RWPE1 (cell line): ENCODE measurements around the gene POLA1.

ENCODE experiments used
- CTCF ChIA-PET: fragments of 350-600 bp; sonication (Branson Sonifier 250); formaldehyde crosslinking; extraction: SDS; loops from one replicate; lab custom pipeline; 2021; lab: Yijun Ruan, JAX
- POLR2A ChIA-PET: fragments of 400-600 bp; formaldehyde crosslinking; extraction: SDS; loops from one replicate; lab custom pipeline; 2020; ENCODE audit warnings: antibody characterized with exemption; ENCODE audit not compliant: low non-redundant PET; lab: Yijun Ruan, JAX
- DNase-seq: peaks from one replicate; pipeline ENCODE4 v3.0.0; 2012; ENCODE audit warnings: low spot score
- H3K27ac ChIP-seq: fragments of 450-650 bp; 2 replicates; pipeline ENCODE4 v1.5.1; 2017
- CTCF ChIP-seq: fragments of 450-650 bp; conservative IDR thresholded peaks from 2 replicates; pipeline ENCODE4 v1.5.1; 2017; ENCODE audit warnings: low read depth, mild to moderate bottlenecking

POLA1 gene

DNA sequence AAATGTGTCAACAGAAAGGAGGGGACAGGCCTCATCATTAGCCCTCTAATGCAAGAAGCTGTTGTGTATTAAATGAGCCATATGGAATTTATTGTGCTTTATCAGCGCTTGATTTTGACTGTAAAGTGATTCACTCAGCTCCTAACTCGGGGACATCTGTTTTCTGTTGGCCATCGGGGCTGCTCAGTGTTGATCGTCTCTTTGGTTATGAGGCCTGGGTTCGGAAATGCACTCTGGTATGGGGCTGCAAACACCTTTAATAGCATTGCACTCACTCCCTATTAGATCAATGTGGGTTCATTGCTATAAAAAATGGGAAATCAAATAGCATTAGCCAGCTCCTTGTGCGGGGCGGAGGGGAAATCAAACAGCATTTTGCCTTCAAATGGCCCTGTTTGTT, 315.7 kb downstream of the POLA1 start:
- no peak for DNase-seq
- POLR2A ChIA-PET, result no interaction called here
- no peak overlapping the region for H3K27ac ChIP-seq
- TF ChIP-seq CTCF, result no peak
- CTCF ChIA-PET, result no interaction called here

GRCh38 chrX:25010784-25011588, 317.3 kb downstream of the POLA1 start:
- ChIA-PET POLR2A (no interaction called here), CTCF (no interaction called here)
- TF ChIP-seq CTCF, result no peak
- no peak overlapping the region for H3K27ac ChIP-seq
- DNase-seq, result no peak

DNA sequence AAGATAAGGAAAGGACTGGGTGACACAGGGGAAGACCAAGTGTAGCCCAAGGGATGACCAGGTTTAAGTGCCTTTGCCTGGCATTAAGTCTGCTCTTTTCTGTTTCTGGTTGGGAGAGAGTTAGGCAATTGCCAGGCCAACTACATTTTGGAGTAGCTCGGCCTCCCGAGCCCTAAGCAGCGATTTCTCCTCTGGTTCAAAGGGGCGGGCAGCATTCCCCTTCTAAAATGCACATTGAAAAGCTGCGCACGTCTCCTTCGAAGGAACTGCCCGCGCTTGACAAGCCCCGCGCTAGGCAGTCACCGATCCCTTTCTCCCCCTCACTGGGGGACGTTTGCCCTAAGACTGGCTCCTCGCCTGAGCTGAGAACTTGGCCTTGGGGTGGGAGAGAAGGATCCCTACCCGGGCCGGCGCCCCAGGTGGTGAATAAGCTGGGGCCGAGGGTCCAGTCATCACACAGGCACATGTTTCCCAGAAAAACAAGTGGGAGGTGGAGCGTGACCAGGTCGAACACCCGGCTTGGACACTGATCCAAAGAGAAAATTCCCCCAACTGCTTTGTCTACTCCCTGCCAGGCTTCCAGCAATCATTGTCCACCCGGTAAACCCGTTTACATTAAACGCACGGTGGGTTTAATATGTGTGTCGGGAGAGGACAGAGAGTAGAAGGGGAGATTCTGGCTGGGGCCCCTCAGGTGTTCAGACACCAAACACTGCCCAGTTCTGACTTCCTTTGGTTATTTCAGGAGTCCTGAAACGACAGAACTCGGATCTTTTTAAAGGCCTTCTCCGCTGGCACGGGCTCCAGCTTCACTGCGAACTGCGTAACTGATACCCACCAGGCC, 318.1 kb downstream of the POLA1 start:
- ChIA-PET POLR2A (no interaction called here), CTCF (interaction anchor here (0.6 kb wide), 1 partner anchor 9 kb away, joined by 3 read pairs; no protein-coding TSS in a partner anchor)
- TF ChIP-seq CTCF, result no peak
- no peak overlapping the region for H3K27ac ChIP-seq
- DNase-seq, result no peak

- CTCF ChIA-PET, result interaction anchor here (0.6 kb wide), 1 partner anchor 8 kb away, joined by 3 read pairs; no protein-coding TSS in a partner anchor
- TF ChIP-seq CTCF, result no peak
- DNase-seq, result no peak
- no peak overlapping the region for H3K27ac ChIP-seq
- POLR2A ChIA-PET, result no interaction called here
These were observed 318.7 kb downstream of the POLA1 start for GRCh38 chrX:25012433-25012735.

GRCh38 chrX:25012793-25013631, 319.3 kb downstream of the POLA1 start:
- H3K27ac ChIP-seq, result no peak overlapping the region
- DNase-seq, result no peak
- ChIA-PET POLR2A (no interaction called here), CTCF (no interaction called here)
- no peak for TF ChIP-seq CTCF
